ENCODE data around the gene KRTAP4-5. TPM values are rescaled to one million over a fixed set of nuclear protein-coding genes. Genes with fewer than 3 reads are reported as not detected.

KRTAP4-5 gene
- total and polyA plus RNA-seq, 2 of the 13 experiments (the other 11 are each of a cell fraction or from before 2014, with no cell fraction given): not detected

DNA sequence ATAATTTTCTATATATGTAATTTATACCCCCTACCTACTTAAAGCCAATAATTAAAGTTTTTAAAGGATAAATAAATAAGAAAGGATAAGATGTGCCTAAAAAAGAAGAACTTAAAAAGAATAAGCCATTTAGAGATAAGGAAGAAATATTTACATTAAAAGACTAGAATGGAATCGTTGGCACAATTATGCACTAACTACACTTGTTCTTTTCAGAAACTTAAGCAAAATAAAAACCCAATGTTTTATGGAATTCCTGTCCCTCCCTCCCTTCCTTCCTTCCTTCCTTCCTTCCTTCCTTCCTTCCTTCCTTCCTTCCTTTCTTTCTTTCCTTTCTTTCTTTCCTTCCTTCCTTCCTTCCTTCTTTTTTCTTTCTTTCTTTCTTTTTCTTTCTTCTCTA, 4.8 kb downstream of the KRTAP4-5 start:
- DNase-seq (ENCODE audit: low spot score): no peak
- no peak for TF ChIP-seq RORA (CRISPR knock-in tag; IDR thresholded peaks at IDR 0.05)
- TF ChIP-seq HNRNPK (IDR thresholded peaks at IDR 0.05; ENCODE audit: low read depth, low read length, poor library complexity, severe bottlenecking): peak; percentile 20
- TF ChIP-seq TOE1 (CRISPR knock-in tag; IDR thresholded peaks at IDR 0.05): no peak
- peak; percentile 81; the same call in 1 of the 2 replicates for TF ChIP-seq U2AF2 (IDR thresholded peaks at IDR 0.05; ENCODE audit: low read depth, low read length)
- POLR2A ChIA-PET: no interaction called here
- Histone ChIP-seq H3K36me3 (replicated peaks in 1 of 2; ENCODE audit: control insufficient read depth in 1 of 2, insufficient read depth in 2 of 2, low read length in 2 of 2) (no peaks in the 10 kb centered on the region), H3K27me3 (ENCODE audit: control insufficient read depth in 1 of 2, insufficient read depth in 2 of 2, low read length in 2 of 2) (no peaks in the 10 kb centered on the region), H3K4me2 (ENCODE audit: low read depth, low read length) (no peak overlapping the region), H3K79me2 (ENCODE audit: insufficient read depth, low read length) (no peaks in the 10 kb centered on the region), H3K4me1 (ENCODE audit: insufficient read depth, low read length) (no peaks in the 10 kb centered on the region), H4K20me1 (ENCODE audit: insufficient read depth, low read length) (no peaks in the 10 kb centered on the region), H3K4me3 (replicated peaks in 1 of 3; ENCODE audit: insufficient read depth in 1 of 3, low read depth in 2 of 3, low read length in 3 of 3) (no peak overlapping the region), H2AFZ (ENCODE audit: low read length) (no peak overlapping the region), H3K27ac (ENCODE audit: extremely low read length, insufficient read depth, low read length) (no peak overlapping the region), H3K9me3 (ENCODE audit: low read length) (peaks cover 40% of the 10 kb centered on the region), H3K9ac (ENCODE audit: insufficient read depth, low read depth, low read length) (no peak overlapping the region)
- WGBS (ENCODE audit: low lambda C conversion rate): 5% methylated on average over 1 of the region's 1 CpG
- in situ Hi-C loops (cut with HindIII; ENCODE audit: extremely low pct_ligation_motif_present, low pct_unique_long_range_greater_than_20kb): no loop called here
- CTCF ChIA-PET (ENCODE audit: low intra/inter-chr PET ratio, low total read pairs): no interaction called here
- no peak for ATAC-seq
- FAIRE-seq: no peak
- BruUV-seq (replicated peaks): no TSS peak
- intact Hi-C loops (cut with micrococcal nuclease; ENCODE audit: unreplicated experiment): no loop called here

DNA sequence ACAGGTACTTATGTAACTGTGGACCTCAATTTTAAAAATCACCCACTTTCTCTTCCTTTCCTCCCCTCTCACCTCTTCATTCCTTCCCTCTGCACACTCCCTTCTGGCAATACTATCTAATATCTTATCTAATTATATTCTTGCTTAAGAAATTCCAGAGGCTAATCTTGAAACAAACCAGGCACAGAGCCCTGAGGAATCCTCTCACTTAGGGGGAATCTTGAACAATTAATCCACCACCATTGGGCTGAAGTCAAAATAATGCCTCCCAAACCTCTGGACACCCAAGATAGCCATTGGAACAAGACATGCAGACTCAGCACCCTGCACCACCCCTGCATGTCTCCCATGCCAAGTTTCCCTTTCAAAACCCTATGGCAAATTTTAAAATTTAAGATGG, 8.3 kb downstream of the KRTAP4-5 start:
- intact Hi-C loops (cut with micrococcal nuclease; ENCODE audit: unreplicated experiment): no loop called here
- in situ Hi-C loops (cut with HindIII; ENCODE audit: extremely low pct_ligation_motif_present, low pct_unique_long_range_greater_than_20kb): no loop called here
- Histone ChIP-seq H3K79me2 (ENCODE audit: insufficient read depth, low read length) (no peaks in the 10 kb centered on the region), H3K36me3 (replicated peaks in 1 of 2; ENCODE audit: control insufficient read depth in 1 of 2, insufficient read depth in 2 of 2, low read length in 2 of 2) (no peaks in the 10 kb centered on the region), H3K27me3 (ENCODE audit: control insufficient read depth in 1 of 2, insufficient read depth in 2 of 2, low read length in 2 of 2) (no peaks in the 10 kb centered on the region), H3K4me1 (ENCODE audit: insufficient read depth, low read length) (no peaks in the 10 kb centered on the region), H3K27ac (ENCODE audit: extremely low read length, insufficient read depth, low read length) (no peak overlapping the region), H3K4me3 (replicated peaks in 1 of 3; ENCODE audit: insufficient read depth in 1 of 3, low read depth in 2 of 3, low read length in 3 of 3) (no peak overlapping the region), H3K9ac (ENCODE audit: insufficient read depth, low read depth, low read length) (no peak overlapping the region), H4K20me1 (ENCODE audit: insufficient read depth, low read length) (no peaks in the 10 kb centered on the region), H2AFZ (ENCODE audit: low read length) (no peak overlapping the region), H3K4me2 (ENCODE audit: low read depth, low read length) (no peak overlapping the region), H3K9me3 (ENCODE audit: low read length) (peaks cover 43% of the 10 kb centered on the region)
- ChIA-PET POLR2A (no interaction called here), CTCF (ENCODE audit: low intra/inter-chr PET ratio, low total read pairs) (no interaction called here)
- TF ChIP-seq MATR3 (CRISPR knock-in tag; IDR thresholded peaks at IDR 0.05) (no peak), CC2D1A (CRISPR knock-in tag; IDR thresholded peaks at IDR 0.05) (no peak), HOXD1 (CRISPR knock-in tag; IDR thresholded peaks at IDR 0.05) (no peak), FOXC1 (CRISPR knock-in tag; IDR thresholded peaks at IDR 0.05; ENCODE audit: borderline replicate concordance) (no peak), SP2 (CRISPR knock-in tag; IDR thresholded peaks at IDR 0.05) (no peak), TBL1XR1 (IDR thresholded peaks at IDR 0.05; ENCODE audit: borderline replicate concordance, low read length, partially characterized antibody) (no peak)
- TF ChIP-seq, protein P1, sequence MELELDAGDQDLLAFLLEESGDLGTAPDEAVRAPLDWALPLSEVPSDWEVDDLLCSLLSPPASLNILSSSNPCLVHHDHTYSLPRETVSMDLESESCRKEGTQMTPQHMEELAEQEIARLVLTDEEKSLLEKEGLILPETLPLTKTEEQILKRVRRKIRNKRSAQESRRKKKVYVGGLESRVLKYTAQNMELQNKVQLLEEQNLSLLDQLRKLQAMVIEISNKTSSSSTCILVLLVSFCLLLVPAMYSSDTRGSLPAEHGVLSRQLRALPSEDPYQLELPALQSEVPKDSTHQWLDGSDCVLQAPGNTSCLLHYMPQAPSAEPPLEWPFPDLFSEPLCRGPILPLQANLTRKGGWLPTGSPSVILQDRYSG (CRISPR knock-in tag; IDR thresholded peaks at IDR 0.05): no peak
- TF ChIP-seq, protein P2, sequence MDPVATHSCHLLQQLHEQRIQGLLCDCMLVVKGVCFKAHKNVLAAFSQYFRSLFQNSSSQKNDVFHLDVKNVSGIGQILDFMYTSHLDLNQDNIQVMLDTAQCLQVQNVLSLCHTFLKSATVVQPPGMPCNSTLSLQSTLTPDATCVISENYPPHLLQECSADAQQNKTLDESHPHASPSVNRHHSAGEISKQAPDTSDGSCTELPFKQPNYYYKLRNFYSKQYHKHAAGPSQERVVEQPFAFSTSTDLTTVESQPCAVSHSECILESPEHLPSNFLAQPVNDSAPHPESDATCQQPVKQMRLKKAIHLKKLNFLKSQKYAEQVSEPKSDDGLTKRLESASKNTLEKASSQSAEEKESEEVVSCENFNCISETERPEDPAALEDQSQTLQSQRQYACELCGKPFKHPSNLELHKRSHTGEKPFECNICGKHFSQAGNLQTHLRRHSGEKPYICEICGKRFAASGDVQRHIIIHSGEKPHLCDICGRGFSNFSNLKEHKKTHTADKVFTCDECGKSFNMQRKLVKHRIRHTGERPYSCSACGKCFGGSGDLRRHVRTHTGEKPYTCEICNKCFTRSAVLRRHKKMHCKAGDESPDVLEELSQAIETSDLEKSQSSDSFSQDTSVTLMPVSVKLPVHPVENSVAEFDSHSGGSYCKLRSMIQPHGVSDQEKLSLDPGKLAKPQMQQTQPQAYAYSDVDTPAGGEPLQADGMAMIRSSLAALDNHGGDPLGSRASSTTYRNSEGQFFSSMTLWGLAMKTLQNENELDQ (CRISPR knock-in tag; IDR thresholded peaks at IDR 0.05; ENCODE audit: borderline replicate concordance): no peak
- DNase-seq (ENCODE audit: low spot score): no peak
- ATAC-seq: no peak
- FAIRE-seq: no peak
- no TSS peak for BruUV-seq (replicated peaks)

All from HepG2 (cell line).